Endothelial cell of umbilical vein (primary cell): Measurements from ENCODE around the gene CATSPER3.

Experiments used
- EZH2 ChIP-seq: IDR thresholded peaks from 2 replicates; pipeline ENCODE4 v1.6.1; 2012; ENCODE audit warnings: borderline replicate concordance, low read depth, mild to moderate bottlenecking, moderate library complexity, low read length, inconsistent platforms; ENCODE audit not compliant: severe bottlenecking
- POLR2AphosphoS5 ChIP-seq: IDR thresholded peaks from 2 replicates; pipeline ENCODE4 v1.6.1; 2012; ENCODE audit warnings: low read depth, mild to moderate bottlenecking, control low read depth, low read length, moderate library complexity; ENCODE audit not compliant: insufficient read depth
- TF ChIP-seq, protein P1 (sequence below), 2 donors: IDR thresholded peaks; 1 replicate in 1 of 2; 2 replicates in 1 of 2; pipeline ENCODE4 v1.5.1; 2011; ENCODE audit warnings: low read length in 2 of 2, mild to moderate bottlenecking in 2 of 2, moderate library complexity in 2 of 2, control low read depth in 1 of 2, inconsistent platforms in 1 of 2, low read depth in 1 of 2; ENCODE audit not compliant: insufficient read depth in 1 of 2; ENCODE audit errors: extremely low read depth in 1 of 2

DNA sequence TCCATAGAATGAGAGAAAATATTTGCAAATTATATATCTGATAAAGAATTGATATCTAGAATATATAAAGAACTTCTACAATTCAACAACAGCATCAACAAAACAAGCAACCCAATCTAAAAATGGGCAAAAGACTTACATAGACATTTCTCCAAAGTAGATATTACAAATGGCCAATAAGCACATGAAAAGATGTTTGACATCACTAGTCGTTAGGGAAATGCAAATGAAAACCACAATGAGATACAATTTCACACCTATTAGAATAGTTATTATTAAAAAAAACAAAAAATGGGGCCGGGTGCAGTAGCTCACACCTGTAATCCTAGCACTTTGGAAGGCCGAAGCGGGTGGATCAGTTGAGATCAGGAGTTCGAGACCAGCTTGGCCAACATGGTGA, 24.4 kb downstream of the CATSPER3 start:
- TF ChIP-seq, protein P1, sequence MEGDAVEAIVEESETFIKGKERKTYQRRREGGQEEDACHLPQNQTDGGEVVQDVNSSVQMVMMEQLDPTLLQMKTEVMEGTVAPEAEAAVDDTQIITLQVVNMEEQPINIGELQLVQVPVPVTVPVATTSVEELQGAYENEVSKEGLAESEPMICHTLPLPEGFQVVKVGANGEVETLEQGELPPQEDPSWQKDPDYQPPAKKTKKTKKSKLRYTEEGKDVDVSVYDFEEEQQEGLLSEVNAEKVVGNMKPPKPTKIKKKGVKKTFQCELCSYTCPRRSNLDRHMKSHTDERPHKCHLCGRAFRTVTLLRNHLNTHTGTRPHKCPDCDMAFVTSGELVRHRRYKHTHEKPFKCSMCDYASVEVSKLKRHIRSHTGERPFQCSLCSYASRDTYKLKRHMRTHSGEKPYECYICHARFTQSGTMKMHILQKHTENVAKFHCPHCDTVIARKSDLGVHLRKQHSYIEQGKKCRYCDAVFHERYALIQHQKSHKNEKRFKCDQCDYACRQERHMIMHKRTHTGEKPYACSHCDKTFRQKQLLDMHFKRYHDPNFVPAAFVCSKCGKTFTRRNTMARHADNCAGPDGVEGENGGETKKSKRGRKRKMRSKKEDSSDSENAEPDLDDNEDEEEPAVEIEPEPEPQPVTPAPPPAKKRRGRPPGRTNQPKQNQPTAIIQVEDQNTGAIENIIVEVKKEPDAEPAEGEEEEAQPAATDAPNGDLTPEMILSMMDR (IDR thresholded peaks at IDR 0.05; ENCODE audit: extremely low read depth in 1 of 2, insufficient read depth in 1 of 2, low read depth in 1 of 2, low read length in 2 of 2), result no peak
- TF ChIP-seq EZH2, result no peak
- no peak for TF ChIP-seq POLR2AphosphoS5
